ENCODE data around the gene FAM120C.

The FAM120C gene

GRCh38 chrX:54177306-54177705, 5.7 kb downstream of the FAM120C start:
- no peak for DNase-seq (ENCODE audit: extremely low read depth, low read depth)
- TF ChIP-seq CTCF (IDR thresholded peaks at IDR 0.05; ENCODE audit: low read depth, low read length): no peak

GRCh38 chrX:54173791-54174190, 9.3 kb downstream of the FAM120C start:
- TF ChIP-seq CTCF (IDR thresholded peaks at IDR 0.05; ENCODE audit: low read depth, low read length): no peak
- DNase-seq (ENCODE audit: extremely low read depth, low read depth): no peak

GRCh38 chrX:54172455-54172854, 10.6 kb downstream of the FAM120C start:
- DNase-seq (ENCODE audit: extremely low read depth, low read depth): no peak
- no peak for TF ChIP-seq CTCF (IDR thresholded peaks at IDR 0.05; ENCODE audit: low read depth, low read length)

GRCh38 chrX:54171527-54172250, 11.4 kb downstream of the FAM120C start:
- no peak for TF ChIP-seq CTCF (IDR thresholded peaks at IDR 0.05; ENCODE audit: low read depth, low read length)
- peak; percentile 41 for DNase-seq (ENCODE audit: extremely low read depth, low read depth)

- no peak for DNase-seq (ENCODE audit: extremely low read depth, low read depth)
Observed at GRCh38 chrX:54171091-54171490, 12.0 kb downstream of the FAM120C start.

GRCh38 chrX:54166915-54167314, 16.1 kb downstream of the FAM120C start:
- TF ChIP-seq CTCF (IDR thresholded peaks at IDR 0.05; ENCODE audit: low read depth, low read length): no peak
- DNase-seq (ENCODE audit: extremely low read depth, low read depth): no peak

More at GRCh38 chrX:54171091-54171490, 12.0 kb downstream of the FAM120C start:
- no peak for TF ChIP-seq CTCF (IDR thresholded peaks at IDR 0.05; ENCODE audit: low read depth, low read length)

GRCh38 chrX:54157561-54157960, 25.5 kb downstream of the FAM120C start:
- no peak for TF ChIP-seq CTCF (IDR thresholded peaks at IDR 0.05; ENCODE audit: low read depth, low read length)
- DNase-seq (ENCODE audit: extremely low read depth, low read depth): no peak
